ENCODE measurements around the gene HDAC4. TPM values are rescaled to one million over a fixed set of nuclear protein-coding genes. Genes with fewer than 3 reads are reported as not detected.

HDAC4 gene
- total RNA-seq, 1 experiment from 2014 or later, result 16.0 TPM

DNA sequence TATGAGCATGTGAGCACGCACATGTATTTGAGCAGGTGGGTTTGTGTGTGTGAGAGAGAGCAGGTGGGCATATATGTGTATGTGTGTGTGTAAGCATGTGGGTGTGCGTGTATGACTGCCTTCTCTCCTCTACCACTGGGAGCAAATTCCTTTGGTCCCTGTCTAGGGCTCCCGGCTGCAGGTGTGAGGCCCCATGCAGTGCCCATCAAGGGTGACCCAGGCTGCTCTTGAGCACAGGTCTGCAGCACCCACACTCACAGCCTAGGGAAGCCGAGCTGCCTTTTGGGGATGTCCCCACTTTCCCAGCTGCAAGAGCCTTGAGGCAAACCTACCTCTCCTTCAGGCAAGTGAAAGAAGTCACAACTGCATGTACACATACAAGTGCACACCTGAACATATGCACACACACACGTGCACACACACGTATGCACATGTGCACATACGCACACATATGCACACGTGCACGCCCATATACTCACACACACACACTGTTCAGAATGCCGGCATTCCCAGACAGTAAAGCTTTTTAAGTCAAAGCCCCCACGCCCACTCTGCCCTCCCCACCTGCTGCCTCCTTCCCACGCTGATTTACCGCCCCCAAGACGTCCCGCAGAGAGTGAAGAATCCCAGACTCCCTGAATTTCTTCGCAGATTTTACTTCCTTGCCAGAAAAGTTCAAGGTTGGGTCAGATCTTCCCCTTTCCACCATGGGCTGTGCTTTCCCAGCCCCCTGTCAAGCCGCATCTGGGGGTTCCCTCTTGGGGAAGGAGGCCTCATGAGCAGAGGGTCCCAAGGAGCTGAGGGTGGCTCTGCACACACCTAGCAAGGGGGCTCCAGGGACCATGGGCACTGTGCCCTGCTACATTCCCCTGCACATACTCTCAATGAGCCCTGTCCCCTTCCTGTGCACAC lies 382.3 kb downstream of the HDAC4 start:
- DNase-seq (ENCODE audit: low spot score), result no peak

DNA sequence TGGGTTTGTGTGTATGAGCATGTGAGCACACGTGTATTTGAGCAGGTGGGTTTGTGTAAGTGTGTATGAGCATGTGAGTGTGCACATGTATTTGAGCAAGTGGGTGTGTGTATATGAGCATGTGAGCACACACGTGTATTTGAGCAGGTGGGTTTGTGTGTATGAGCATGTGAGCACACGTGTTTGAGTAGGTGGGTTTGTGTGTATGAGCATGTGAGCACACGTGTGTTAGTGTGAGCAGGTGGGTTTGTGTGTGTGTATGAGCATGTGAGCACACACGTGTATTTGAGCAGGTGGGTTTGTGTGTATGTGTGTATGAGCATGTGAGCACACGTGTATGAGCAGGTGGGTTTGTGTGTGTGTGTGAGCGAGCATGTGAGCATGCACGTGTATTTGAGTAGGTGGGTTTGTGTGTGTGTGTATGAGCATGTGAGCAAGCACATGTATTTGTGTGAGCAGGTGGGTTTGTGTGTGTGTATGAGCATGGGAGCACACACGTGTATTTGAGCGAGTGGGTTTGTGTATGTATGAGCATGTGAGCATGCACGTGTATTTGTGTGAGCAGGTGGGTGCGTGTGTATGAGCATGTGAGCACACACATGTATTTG lies 383.2 kb downstream of the HDAC4 start:
- DNase-seq (ENCODE audit: low spot score), result no peak

DNA sequence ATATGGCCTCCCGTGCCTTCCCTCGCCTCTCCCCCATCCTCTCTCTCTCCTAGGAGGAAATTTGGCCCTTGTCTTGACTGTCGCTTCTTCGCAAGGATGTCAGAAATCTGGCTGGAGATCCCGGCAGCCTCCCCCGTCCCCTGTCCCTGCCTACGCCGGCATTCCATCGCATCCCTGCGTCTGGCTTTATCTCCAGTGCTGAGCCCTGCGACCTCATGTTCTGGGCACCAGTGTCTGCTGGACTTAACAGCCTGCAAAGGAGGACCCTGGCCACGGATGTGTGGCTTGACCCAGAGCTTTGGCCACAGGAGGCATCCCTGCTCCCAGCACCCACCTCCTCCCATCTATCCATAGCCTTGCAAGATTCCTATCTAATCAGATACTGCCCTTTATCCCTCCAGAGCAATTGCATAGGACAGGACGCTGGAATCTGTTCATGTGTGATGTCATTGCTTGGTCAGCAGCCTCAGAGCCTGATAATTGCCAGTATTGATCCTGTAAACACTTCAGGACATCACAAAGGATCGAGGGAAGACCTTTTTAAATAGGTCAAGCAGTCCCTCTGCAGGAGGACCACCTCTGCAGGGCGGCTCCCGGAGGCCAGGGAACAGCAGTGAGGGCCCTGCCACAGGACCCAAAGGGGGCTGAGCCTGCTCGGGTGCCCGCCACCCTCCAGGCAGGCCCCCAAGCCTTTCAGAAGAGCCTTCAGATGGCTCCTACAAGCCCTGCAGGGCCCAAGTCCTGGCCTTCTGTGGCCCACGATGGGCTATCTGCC lies 384.7 kb downstream of the HDAC4 start:
- no peak for DNase-seq (ENCODE audit: low spot score)

DNA sequence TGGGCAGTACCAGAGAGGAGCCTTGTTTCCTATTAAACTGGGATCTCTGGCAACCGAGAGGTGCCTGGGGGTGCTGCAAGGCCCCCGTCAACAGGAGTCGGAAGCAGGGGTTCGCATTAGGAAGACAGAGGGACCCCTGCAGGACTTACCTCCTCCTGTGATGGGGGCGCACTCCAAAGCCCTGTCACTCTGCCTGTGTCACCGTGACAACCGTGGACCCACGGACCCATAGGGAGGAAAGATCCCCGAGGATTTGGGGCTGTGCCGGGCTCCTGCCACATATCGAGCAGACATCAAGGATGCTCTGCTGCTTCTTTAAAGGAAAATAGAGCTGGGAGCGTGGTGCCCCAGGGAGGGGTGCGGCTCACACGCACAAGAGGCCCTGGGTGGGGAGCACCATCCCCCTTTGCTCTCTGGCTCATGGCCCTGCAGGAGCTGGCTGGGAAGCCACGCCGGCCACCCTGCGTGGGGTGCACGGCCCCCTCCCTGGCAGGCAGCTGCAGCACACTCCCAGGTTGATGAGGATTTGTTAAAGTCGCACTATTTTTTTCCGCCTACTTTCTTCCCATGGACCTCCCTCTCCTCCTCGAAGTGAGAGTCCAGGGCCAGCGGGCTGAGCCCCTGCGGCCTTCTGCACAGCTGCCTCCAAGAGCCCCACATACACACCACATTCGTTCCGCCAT lies 385.5 kb downstream of the HDAC4 start:
- no peak for DNase-seq (ENCODE audit: low spot score)

DNA sequence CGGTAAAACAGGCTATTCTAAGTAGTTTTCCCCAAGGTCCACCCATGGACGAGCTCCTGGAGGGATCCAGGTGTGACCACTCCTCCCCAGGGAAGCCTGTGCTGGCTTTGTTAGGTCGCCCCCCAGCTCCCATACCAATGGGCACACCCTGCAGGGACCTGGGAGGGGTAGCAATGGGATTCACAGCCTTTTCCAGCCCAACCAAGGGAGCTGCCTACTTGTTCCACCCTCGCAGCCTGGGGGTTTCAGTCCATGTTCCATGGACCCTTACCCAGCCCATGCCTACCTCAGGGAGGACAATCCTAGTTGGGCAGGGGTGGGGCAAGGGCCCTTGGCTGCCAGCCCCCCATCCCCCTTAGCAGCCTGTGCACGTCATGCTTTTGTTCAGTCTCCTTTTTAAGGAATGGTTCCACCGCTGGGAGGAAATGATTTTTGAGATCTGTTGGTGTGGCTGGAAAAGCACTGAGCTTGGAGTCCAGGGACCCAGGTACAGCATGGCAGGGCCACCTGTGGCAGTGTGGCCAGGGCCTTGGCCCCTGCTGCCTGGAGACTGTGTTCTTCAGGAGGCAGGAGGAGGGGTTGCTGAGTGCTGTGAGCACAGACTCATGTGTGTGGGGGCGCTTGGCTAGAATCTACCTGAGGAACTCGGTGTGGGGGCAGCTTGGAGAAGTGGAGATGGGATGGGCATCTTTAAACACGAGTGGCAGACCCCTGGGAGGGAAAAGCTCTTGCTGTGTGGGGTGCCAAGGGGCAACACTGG lies 386.2 kb downstream of the HDAC4 start:
- DNase-seq (ENCODE audit: low spot score), result no peak

DNA sequence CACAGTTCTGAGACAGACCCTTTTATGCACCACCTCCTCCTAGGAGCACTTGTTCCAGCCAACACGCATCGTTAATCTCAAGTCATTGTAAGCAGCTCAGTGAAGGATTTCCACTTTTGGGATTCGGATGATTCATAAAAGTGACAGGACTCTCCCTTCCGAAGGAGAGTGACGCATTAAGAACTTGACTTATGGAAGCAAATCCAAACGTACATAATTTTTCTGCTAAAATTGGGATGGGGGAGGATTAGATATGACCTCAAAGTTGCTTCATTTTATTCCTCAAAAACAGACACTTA lies 387.2 kb downstream of the HDAC4 start:
- no peak for DNase-seq (ENCODE audit: low spot score)

DNA sequence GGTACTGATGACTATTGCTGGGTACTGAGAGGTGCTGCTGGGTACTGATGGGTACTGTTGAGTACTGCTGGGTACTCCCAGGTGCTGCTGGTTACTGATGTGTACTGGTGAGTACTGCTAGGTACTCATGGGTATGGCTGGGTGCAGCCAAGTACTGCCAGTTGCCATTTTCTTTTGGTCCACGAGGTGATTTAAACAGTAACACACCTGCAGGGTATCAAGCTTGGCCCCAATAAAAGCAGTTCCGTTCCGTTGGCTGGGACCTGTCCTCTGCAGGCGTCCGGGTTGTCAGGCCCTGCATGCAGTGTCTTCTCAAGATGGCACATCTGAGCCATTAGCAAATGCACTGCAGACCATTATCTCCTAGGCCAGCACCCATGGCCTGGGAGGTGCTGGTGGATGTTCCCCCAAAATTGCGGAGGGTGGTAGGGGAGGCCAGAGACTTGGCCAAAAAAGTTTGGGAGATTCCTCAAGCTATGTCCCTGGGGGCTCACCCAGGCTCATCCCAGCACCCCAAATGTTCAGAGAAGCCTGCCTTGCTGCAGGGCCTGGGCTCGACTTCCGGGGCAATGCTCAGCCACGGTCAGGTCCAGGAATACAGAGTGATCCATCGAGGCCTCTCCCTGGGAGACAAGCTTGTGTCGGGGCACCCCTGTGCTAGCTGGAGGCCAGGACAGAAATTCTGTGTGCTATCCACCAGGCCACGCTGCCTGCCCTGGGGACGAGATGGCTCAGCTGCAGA lies 387.7 kb downstream of the HDAC4 start:
- DNase-seq (ENCODE audit: low spot score), result no peak

DNA sequence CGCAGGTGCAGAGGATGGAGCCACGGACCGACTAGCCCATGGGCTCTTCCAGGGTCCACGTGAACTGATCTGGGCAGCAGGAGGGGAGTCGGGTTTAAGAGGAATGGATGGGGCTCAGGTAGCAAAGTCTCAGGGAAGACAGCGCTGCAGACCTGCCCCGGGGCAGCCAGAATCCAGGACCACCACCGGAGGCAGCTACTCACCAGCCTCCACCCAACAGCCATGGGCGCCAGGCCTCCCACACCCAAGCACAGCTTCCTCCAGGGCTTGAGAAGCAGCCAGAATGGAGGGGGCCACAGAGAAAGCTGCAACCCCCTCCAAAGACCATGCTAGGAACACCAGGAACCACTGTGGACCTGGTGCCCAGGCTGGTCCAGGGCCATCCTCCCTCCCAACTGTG lies 388.6 kb downstream of the HDAC4 start:
- no peak for DNase-seq (ENCODE audit: low spot score)

DNA sequence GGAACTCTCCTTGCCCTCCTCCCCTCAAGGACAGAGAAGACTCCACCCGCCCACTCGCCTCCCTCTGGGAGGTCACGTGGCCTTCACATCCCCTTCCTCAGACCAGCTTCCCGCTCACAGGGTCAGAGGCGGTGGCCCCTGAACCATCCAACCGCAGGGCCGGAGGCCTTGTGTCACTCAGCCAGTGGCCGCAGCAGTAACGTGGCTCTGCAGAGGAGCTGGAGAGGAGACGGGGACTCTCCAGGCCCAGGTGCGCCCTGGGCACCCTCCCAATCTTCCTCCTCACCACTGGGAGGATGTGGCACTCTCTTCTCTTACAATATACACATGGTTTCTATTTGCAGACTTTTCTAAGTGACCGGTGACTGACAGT lies 391.2 kb downstream of the HDAC4 start:
- no peak for DNase-seq (ENCODE audit: low spot score)

DNA sequence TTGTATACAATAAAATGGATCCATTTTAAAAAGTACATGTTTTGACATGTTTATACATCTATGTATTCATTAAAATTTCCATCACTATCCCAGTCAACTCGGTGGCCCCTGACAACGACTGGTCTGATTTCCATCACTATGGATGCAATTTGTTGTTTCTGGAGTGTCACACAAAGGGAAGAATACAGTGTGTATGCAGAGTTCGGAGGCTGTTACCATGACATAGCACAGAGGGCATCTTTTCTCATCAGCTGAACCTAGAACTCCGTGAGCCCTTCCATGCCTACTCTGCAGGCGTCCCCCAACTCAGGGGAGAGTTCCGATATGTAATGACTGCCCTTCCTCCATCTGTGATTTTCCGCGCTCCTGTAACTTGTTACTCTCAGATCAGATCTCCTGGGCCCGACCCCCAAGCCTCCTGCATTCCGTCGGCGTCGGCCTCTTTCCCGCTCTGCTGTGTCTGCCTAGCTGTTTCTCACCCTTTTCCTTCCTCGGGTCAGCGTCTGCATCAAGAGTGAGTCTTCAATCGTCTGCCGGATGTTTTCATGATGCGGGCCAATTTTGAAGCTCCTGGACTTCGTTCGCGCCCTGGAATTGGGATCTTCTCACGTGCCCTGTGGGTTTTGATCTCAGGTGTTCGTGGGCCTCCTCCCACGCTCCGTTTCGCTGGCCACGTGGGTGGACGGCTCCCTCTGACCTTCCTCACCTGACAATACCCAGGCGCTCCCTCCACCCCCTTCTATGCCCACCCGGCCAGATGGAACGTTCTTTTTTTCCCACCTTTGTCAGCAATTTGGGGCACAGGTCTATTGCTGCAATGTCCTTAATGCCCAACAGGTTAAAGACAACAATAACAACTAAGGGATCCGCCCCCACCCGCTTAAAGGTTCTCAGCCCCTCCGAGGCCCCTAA lies 391.9 kb downstream of the HDAC4 start:
- no peak for DNase-seq (ENCODE audit: low spot score)

DNA sequence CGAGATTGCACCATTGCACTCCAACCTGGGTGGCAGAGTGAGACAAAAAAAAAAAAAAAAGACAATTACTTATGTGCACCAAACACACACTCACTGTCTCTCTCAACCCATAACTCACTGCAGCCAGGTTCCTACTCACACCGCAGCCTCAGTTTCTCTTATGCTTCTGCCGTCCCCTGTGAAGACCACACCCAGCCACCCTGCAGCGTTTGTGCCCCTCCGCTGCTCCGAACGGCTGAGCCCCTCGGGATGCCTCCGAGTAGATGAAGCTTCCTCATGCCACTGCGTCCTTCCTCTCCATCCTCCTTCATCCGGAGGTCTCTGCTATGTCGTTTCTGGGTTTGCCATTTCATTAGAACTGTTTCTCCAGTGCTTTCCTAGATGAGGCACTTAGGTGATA lies 392.8 kb downstream of the HDAC4 start:
- DNase-seq (ENCODE audit: low spot score), result no peak

DNA sequence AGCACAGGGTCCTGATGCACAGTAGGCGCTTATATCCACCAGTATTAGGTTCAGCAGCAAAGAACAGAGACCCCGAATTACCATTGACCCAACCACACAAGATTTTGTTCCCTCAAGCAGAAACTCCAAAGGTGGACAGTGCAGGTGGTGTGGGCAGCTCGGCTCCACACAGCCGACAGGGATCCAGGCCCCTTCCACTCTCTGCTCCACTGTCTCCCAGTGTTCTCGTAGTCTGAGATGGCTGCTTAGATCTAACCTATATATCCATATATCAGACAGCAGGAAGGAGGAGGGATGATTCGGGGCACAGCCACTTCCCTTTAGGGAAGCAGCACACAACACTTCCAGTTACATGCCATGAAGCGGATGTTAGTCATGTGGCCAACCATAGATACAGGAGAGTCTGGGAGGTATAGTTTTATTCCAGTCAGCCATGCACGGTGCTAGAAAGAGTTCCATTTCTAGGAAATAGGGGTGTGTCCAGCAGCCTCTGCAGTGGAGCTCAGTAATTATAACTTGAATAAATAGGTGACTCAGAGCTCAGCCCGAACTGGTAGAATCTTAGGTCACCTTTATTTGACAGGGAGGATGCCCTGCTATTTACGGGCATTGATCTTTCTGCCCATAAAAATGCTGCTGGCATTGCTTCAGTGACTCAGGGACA lies 394.1 kb downstream of the HDAC4 start:
- DNase-seq (ENCODE audit: low spot score), result peak; percentile 85

DNA sequence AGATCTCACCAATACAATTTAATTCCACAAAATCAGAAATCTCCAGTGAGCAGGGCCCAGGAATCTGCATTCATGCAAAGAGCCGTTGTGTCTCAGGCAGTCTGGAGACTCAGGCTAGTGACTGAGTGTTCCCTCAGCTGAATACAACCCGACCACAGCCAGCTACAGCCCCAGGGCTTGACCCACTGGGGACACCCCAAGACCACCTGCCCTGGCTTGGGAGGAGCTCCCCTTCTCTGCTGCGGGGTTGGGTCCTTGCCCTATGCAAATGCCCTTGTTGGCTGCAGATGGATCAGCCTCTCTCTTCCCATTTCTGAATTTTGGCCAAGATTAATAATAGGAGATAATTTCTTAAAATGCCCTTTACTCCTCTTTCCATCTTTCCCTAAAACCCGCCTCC lies 395.2 kb downstream of the HDAC4 start:
- DNase-seq (ENCODE audit: low spot score), result no peak

DNA sequence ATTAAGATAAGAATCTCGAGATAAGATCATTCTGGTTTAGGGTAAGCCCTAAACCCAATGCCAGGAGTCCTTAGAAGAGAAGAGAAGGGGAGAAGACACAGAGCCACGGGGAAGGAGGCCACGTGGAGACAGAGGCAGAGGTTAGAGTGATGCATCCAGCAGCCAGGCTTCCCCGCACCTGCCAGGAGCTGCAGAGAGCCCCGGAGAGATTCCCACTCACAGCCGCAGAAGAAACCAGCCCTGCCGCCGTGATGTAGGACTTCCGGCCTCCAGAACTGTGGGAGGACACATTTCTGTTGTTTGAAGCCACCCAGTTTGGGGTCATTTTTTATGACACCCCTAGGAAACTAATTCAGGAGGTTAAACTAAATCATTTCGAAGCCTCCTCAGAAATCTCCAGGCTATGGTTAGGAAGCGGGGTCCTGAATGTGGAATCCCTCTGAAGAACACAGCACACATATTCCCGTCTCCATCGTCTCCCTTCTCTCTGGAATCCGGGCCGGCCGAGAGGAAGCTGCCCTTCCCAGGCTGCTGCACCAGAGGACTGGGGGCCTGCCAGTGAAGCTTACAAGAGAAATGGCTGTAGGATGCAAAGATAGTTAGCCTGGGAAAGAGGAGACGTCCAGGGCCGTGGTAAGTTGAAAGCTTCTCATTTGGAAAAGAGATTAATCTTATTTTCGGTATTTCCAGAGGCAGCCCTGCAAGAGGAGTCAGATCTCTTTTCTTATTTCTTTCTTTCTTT lies 396.4 kb downstream of the HDAC4 start:
- no peak for DNase-seq (ENCODE audit: low spot score)

DNA sequence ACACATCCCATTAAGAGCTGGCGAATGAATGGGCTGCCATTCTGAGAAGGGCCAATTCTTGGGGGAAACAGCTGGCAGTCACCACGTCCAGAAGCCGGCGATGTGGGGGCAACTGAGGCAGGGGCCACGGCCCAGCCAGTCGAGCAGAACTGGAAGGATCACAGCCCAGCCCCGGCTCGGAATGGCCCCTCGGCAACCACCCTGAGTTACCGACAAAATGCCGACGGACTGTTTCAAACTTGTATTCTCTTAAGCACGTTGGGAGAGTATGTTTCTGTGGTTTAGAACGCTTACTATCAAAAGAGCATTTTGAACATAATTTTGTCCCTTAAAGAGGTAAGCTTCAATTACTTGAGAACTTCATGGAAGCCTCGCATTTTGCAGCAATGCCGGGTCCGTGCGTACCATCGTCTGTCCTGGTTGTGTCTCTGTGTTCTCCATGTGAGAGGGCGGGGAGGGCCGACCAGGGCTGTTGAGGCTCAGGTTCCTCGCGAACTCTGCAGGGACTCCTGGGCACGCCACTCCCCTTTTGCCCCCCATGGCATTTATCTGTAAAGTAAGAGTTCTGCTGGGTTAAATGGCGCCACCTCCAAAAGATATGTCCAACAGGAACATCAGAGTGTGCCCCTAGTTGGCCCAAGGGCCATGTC lies 397.1 kb downstream of the HDAC4 start:
- DNase-seq (ENCODE audit: low spot score), result no peak

DNA sequence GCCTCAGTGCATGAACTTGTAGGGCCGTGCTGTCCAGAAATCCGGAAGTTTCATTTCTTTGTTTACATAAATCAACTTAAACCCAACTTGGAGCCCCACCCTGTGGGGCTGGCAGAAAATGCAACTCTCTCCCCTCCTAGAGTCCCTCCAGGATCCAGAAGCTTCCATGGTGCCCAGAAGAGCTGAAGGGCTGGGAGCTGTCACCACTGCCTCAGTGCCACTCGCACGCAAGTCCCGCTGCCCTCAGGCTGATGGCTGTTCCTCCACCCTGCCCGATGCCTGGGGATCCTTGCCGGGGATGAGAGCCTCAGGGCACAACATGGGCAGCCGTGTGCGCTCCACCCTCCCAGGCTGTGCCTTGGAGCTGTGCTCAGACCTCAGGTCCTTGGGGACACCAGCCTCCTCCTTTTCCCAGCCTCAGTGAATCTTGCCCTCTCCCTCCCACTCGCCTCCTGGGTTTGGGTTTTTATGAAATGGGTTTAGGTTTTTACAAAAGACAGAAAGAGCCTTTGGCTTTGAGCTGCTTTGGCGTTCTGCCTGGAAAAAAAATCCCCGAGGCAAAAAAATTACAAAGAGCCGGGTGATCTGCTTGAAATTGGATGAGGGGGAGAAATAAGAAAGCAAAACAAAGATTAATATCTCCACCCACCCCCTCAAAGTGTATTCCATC lies 397.7 kb downstream of the HDAC4 start:
- peak; percentile 57 for DNase-seq (ENCODE audit: low spot score)

DNA sequence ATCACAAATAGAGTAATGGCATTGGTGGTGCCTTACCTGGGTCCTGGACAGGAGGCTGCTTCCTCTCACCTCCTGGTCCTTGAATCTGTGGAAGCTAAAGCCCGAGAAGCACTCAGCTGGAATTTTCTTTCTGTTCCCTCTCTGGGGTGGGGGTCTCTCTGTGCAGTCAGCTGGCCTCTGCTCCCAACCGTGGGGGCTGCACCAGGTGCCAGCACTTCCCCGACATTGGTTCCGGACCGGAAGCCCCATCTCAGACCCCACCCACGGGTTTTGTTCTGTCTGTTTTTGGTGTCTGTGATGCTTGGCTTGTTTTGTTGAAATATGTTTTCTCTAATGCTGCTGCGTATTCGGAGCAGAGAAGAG lies 398.2 kb downstream of the HDAC4 start:
- no peak for DNase-seq (ENCODE audit: low spot score)

Measured in HT-29 (cell line).